Caki2 (cell line): ENCODE results near the gene SYNGR4. TPM values are rescaled to one million over a fixed set of nuclear protein-coding genes. Genes with fewer than 3 reads are reported as not detected.
A peak's percentile ranks its signal among the peaks of the same experiment; 100 is the strongest.
"Not testable (repeated sequence)": the region's sequence is repeated elsewhere in the genome, so short reads cannot be mapped to it uniquely, and the experiment has no call there.

Experiments
- DNase-seq: peaks from one replicate; pipeline ENCODE4 v3.0.0-alpha.2; 2015; ENCODE audit warnings: low read depth
- in situ Hi-C: cut with HindIII; loops from 2 replicates; pipeline ENCODE4 v1.10.0; 2016; ENCODE audit warnings: low sequenced_read_pairs, low pct_unique_long_range_greater_than_20kb, mixed read lengths
- total RNA-seq: library from RNA; depleted of rRNA; stranded (reverse); fragments of >200 nt; shearing (Covaris generic); gene quantifications from 2 replicates; pipeline ENCODE4 v1.2.3, GENCODE V29; 2014; ENCODE audit warnings: low replicate concordance

Gene SYNGR4
- total RNA-seq, 1 experiment from 2014 or later: 0.20 TPM

DNA sequence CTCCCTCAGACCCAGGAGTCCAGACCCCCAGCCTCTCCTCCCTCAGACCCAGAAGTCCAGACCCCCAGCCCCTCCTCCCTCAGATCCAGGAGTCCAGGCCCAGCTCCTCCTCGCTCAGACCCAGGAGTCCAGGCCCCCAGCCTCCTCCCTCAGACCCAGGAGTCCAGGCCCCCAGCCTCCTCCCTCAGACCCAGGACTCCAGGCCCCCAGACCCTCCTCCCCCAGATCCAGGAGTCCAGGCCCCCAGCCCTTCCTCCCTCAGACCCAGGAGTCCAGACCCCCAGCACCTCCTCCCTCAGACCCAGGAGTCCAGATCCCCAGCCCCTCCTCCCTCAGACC, 27.8 kb downstream of the SYNGR4 start:
- in situ Hi-C loops, DNase-seq: not testable (repeated sequence)

DNA sequence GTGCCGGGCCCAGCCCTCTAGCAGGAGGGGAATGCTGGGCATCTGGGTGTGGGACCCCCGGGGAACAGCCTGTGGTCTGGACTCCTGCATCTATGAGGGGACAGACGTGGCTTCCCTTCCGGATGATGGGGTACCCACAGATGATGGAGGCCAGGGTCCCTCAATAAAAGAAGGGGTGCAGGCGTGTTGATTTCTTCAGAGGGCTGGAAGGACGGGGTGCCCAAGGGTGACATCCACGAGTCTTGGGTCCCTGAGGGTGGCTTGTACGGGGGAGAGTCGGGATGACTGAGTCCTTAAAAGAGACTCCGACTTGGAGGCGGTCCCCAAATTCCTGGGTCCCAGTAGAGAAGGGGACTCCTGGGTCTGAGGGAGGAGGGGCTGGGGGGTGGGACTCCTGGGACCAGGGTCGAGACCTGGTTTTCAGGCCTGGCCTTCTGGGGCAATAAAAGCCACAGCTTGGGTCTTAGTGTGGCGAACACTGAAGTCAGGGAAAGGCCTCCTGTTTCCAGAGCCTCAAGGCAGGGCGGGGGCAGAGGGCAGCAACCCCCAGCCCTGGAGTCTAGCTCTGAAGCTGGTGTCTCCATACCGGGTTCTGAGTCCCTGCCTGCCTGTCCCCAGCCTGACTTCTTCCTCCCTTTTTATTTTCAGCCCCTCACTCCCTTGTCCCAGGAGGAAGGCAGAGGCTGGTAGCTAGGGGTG, 28.8 kb downstream of the SYNGR4 start:
- DNase-seq: no peak
- in situ Hi-C loops: no loop called here

DNA sequence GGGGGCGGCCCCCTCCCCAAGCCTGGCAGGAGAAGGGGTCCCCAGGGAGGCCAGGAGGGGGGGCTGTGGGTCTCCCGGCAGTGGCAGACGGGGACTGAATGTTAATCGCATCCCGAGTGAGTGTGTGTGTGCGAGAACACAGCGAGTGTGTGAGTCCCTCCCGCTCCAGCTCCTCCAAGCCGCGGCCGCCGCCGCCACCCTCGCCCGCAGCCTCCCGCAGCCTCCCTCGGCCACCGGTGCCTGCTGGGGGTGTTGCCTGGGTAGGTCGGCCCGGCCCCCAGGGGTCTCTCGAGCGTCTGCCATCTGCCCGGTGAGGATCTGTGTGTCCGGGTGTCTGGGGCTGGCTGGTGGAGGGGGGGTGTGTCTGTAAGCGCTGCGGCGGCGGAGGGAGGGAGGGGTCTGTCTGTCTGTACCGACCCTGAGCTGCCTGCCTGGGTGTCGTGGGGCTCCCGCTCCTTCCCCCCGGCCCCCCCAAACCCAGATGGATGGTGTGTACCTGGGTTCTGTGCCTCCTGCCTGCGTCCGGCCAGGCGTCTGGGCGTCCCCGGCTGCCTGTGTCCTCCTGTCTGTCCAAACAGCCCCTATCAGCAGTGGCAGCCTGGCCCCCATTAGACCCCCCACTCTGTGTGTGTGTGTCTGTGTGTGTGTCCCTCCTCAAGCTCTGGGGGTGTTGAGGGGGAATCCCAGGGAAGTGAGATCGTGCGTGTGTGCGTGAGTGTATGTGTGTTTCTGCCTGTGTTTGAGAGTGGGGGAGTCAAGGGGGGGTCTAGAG, 29.6 kb downstream of the SYNGR4 start, which contains the start of gene GRIN2D:
Gene GRIN2D, plus strand, starts transcription at position 110 of the 772 bp plus-strand sequence. CDS start 4,725 bp downstream, outside the sequence.
- no peak for DNase-seq
- in situ Hi-C loops: no loop called here

DNA sequence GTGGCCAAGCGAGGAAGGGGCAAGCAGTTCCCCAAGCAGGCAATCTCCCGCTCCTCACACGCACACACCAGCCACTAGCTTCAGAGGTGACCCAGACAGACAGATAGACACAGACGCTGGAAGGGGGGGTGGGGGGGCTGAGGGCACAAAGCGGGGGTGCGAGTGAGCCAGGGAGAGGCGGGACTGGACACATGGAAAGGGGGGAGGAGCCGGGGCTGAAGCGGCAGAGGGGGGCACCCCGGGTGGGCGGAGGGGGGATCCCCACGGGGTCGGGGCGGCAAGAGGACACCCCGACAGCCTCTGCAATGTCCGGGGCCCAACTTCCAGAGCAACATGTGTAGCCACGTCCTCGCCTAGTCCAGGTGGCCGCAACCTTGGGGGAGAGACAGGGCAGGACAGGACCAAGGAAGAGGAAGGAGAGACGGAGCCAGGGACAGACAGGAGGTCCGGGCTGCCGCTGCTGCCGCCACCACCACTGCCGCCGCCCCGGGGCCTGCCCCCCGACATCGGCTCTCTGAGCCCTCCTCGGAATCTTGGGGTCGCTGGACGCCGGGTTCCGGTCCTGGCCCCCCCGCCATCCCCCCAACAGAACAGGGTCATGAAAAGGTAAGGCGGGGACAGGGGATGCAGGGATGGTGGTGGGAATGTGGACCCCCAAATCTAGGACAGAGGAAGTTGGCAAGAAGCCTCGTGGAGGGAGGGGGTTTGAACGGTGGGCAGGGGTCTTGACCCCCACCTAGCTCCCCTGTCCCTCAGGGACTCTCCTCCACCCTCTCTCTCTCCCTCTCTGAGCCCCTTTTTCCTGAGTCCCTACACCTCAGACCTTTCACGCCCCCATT, 30.4 kb downstream of the SYNGR4 start:
- in situ Hi-C loops: no loop called here
- DNase-seq: no peak

DNA sequence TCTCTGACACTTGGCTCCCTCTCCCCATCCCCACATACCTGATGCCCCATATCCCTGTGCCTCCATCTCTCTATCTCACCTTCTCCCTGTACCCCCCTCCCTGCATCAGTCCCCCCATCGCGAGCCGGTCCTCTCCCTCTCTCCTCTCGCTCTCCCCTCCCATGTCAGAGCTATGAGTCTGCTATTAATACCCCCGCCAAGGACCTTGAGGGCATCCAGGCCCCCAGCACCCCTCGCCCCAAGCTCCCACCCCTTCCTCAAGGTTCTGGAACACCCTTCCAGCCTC, 30.9 kb downstream of the SYNGR4 start:
- in situ Hi-C loops: no loop called here

DNA sequence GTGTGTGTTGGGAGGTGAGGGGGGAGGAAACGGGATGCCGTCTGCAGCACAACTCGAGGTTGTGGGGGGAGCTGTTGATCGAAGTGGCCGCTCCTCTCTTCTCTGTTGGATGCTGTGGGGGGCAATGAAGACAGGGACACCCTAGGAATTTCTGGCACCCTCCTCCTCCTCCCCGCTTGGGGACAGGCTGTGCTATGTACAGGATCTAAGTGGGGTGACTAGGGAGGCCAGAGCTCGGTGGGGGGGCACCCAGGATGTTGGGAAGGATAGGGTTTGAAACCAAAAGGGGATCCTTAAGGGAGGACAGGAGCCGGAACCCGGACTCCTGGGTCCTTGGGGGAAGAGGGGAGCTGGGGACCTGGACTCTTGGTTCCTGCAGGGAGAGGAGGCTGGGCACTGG, 31.3 kb downstream of the SYNGR4 start:
- no peak for DNase-seq
- in situ Hi-C loops: no loop called here

More for the DNA sequence above, 30.9 kb downstream of the SYNGR4 start:
- no peak for DNase-seq

DNA sequence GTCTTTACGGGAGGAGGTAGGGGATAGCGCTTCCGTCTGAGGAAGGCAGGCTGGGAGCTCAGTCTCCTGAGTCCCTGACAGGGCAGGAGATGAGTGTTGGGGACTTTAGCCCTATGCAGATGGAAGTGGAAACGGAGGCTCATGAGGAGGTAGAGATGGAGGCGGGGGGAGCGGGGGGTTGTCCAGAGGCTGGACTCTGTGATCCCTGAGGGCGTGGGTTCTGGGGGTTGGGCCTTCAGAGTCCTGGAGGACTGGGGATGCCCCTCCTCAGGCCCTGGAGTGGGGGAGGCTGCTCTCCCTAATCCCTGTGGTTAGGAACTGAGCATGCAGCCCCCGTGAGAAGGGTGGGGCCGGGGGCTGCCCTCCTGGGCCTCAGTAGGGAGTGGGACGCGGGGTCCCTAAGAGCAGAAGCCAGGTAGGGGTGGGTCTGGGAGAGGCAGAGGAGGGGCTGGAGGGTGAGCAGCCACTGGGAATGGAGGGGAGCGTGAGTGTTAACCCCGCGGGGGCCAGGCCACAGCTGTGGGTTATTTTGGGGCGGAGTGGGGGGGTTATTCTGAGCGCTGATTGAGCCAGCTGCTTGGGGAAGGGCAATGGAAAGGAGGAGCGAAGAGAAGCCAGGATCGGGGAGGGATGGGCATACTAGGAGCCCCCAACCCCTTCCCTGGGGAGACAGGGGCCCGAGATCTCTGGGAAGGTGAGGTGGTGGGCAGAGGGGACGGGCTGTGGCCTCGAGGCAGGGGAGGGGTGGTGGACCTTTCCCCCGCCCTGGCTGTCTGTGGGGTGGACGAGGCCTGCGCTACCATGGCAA, 32.1 kb downstream of the SYNGR4 start:
- DNase-seq: no peak
- in situ Hi-C loops: no loop called here

DNA sequence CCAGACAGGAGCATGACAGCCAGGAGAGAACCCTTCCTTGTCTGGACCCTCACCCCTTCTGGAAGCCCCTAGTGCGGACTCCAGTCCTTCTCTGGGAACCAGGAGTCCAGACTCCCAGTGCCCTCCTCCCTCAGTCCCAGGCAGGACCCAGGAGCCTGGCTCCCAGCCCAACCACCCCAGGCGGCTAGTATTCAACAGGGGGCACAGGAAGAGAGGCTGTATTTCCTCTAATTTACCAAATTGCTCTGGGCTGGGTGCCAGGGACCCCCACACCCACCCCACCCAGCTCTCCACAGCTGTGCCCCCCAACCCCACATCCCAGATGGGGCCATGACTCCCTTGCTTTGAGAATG, 32.6 kb downstream of the SYNGR4 start:
- no peak for DNase-seq
- in situ Hi-C loops: no loop called here

DNA sequence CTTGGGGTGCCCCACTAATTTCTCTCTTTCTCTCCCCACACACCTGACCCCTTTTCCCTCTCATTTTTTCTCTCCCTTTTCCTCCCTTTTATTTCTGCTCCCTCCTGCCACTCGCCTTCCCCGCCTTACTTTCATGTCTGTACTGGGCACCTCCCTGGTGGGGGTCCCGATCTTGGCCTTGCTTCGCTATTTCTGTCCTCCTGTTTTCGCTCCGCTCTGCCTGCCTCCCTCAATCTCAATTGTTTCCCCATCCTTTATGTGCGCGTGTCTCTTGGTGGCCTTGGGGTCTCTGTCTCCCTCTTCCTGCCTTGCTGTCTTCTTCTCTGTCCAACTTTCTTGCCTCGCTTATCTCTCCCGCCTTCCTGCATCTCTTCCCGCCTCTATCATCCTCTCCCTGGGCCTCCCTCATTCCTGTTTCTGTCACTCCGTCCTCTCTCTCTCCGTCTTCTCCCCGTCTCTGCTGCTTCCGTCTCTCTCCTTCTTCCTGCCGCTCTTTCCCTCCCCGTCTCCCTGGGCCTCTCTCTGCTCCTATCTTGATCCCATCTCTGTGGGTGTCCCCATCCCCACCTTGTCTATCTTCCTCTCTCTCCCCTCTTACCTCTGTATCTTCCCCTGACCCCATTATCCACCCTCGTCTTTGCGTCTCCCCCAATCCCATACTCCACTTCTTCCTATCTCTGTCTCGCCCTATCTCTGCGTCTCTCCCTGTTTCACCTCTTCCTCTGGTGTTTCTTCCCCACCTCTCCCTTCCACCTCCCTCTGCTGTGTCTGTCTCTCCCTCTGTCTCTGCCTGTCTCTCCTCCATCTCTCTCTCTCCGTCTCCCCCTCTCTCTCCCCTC, 33.3 kb downstream of the SYNGR4 start:
- no peak for DNase-seq
- in situ Hi-C loops: no loop called here

DNA sequence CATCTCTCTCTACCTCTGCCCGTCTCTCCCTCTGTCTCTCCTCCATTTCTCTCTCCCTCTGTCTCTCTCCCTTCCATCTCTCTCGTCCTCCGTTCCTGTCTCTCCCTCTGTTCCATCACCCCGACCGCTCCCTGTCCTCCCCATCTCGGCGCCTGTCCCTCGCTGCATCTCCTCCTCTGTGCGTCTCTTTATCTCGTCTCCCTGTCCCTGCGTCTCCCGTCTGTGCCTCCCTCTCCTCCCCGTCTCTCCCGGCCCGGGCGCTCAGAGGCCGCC, 33.9 kb downstream of the SYNGR4 start:
- in situ Hi-C loops: no loop called here
- DNase-seq: no peak

DNA sequence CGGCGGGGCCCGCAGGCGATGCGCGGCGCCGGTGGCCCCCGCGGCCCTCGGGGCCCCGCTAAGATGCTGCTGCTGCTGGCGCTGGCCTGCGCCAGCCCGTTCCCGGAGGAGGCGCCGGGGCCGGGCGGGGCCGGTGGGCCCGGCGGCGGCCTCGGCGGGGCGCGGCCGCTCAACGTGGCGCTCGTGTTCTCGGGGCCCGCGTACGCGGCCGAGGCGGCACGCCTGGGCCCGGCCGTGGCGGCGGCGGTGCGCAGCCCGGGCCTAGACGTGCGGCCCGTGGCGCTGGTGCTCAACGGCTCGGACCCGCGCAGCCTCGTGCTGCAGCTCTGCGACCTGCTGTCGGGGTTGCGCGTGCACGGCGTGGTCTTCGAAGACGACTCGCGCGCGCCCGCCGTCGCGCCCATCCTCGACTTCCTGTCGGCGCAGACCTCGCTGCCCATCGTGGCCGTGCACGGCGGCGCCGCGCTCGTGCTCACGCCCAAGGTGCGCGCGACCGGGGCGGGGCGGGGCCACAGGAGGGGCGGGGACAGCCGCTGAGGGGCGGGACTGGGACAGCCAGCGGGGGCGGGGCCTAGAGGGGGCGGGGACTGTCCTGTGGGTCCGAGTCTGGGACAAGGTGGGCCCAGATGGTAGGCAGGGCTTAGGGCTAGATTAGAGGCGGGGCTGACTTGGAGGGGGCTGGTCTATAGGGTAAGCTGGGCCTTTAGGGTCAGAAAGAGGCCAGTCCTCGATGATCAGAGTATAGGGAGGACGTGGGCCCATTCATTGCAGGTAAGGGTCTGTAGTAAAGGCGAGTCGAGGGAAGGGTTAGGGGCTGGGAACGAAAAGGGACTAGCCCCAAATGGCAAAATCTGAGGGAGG, 34.4 kb downstream of the SYNGR4 start:
- DNase-seq: no peak
- in situ Hi-C loops: no loop called here

DNA sequence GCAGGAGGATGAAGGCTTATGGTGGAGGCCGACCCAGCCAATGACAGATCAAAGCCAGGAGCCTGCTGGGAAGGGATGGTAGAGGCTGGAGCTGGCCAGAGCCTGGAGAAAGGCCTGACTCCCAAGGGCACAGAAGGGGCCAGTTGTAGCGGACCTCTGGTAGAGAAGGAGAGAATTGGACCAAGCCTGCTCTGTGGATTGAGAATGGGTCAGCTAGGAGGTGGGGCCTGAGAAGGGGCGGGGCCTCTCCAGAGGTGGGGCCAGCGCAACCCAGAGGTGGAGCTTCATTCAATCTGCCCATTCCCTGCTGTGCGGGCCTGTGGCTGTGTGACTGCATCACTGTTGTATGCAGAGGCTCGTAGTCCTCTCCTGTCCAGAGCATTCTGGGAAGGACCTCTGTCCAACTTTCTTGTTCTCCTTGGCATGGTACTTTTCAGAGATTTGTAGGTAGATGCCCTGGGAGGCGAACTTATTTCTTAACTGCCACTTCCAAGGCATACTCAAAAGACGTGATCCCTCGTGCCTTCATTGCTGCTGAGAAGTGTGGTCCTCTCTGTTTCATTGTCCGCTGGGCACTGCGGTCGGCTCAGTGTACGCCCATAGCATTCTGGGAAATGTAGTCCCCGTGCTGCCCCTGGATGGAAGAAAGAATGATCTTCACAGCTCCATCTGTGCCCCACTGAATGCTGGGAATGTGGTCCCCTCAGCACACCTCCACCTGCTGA, 36.0 kb downstream of the SYNGR4 start:
- peak; percentile 76 for DNase-seq
- in situ Hi-C loops: no loop called here

DNA sequence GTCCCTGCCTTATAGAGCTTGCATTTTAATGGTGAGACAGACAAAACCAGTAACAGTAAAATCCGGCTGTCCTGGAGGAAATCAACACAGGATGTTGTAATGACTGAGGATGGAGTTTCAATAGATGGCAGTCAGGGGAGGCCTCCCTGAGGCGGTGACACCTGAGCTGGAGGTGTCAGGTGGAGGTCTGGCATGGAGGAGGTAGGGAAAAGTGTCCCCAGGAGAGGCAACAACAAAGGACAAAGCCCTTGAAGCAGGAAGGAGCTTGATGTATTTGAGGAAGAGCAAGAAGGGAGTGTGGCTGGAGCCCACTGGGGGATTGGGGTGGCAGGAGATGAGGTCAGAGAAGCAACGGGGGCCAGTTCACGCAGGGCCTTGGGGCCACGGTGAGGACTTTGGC, 37.1 kb downstream of the SYNGR4 start:
- DNase-seq: no peak
- in situ Hi-C loops: no loop called here

DNA sequence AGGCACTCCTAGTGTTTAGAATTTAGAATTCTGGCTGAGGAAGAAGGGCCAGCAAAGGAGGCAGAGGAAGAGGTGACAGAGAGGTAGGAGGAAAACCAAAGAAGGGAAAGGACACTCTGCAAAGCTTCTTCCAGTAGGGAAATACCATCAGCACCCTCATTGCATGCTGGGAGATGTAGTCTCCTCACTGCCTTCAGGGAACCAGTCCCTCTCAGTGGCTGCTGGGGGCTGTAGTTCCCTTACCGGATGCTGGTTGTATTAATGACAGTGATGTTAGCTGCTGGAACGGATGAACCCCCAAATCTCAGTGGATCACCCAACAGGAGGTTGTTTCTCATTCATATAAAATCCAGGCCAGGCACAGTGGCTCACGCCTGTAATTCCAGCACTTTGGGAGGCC, 39.4 kb downstream of the SYNGR4 start:
- peak; percentile 65 for DNase-seq
- in situ Hi-C loops: no loop called here

DNA sequence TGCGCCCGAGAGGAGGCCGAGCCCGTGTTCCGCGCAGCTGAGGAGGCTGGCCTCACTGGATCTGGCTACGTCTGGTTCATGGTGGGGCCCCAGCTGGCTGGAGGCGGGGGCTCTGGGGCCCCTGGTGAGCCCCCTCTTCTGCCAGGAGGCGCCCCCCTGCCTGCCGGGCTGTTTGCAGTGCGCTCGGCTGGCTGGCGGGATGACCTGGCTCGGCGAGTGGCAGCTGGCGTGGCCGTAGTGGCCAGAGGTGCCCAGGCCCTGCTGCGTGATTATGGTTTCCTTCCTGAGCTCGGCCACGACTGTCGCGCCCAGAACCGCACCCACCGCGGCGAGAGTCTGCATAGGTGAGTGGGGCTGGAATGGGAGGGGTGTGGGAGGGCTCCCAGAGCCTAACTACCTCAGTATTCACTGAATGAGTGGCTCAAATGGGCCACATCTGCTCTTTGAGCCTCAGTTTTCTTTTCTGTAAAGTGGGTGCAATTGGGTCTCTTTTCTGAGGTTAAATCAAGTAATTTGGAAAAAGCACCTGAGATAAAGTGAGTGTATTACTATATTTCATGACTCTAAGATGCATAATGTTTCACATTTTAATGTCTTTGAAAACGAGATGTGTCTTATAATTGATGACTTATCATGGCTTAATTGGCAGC, 41.0 kb downstream of the SYNGR4 start:
- in situ Hi-C loops: no loop called here
- DNase-seq: no peak

DNA sequence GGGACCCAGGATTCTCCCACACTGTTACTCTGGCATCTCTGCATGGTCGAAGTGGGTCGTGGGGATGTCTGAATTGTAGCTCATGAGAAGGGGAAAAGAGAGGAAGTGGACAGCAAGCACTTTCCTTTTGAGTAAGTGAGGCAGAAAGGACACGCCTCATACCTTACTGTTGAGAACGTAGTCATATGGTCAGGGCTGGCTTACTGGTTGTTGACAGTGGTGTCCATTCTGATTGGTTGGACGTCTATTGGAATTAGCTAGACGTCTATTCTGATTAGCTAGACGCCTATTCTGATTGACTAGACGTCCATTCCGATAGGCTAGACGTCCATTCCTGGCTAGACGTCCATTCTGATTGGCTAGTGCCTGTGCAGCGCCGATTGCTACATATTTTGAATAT, 41.7 kb downstream of the SYNGR4 start:
- in situ Hi-C loops: no loop called here
- DNase-seq: peak; percentile 64
